ENCODE data around the gene SLC16A6.
"Not testable (repeated sequence)": the region's sequence is repeated elsewhere in the genome, so short reads cannot be mapped to it uniquely, and the experiment has no call there.

SLC16A6 gene

DNA sequence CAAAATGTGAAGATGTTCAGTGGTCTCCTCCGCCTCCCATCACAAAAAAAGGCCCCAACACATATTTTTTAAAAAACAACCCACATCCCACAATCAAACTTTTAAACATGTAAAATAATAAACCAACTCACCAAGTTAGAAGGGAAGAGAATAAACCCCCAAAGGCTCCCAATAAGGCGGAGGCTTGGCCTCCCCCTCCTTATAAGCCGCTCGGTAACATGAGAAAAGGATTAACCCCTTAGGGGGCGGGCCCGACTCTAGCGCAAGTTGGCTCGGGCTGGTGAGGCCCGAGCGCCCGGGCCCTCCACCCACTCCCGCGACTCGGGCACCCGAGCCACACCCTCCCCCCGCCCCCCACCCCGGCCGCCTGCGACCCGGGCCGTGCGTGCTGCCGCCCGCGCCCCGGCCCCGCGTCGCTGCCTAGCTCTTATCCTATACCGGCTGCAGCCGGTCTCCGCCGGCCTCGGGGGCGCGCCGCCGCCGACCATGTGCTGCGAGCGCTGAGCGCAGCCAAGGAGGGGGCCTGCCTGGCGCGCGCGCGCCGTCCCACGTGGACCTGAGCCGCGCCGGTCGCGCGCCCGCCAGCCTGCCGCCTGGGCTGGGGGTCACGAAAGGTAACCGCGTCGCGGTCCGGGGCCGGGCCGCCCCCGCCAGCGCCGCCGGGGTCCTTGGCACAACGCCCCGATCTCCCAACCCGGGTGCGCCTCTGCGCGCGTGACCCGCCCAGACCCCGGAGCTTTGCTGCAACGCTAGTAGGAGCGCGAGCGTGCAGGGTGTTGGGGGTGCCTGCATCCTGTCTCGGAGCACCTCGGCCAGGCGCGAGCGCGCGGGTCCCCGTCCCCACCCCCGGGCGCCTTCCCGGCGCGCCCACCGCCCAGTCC is at the start of gene SLC16A6, which contains the start of gene ARSG:
Gene SLC16A6 (minus strand): TSS at position 173 of the 881 bp plus-strand sequence. CDS start 12,807 bp downstream, outside the sequence.
Gene ARSG (plus strand): TSS at position 541 of the 881 bp plus-strand sequence. CDS start 15,999 bp downstream, outside the sequence.
- DNase-seq (ENCODE audit: low spot score) = peak; percentile 85

GRCh38 chr17:68334393-68334792 is 43.5 kb upstream of the SLC16A6 start:
- no peak for DNase-seq (ENCODE audit: low spot score)

DNA sequence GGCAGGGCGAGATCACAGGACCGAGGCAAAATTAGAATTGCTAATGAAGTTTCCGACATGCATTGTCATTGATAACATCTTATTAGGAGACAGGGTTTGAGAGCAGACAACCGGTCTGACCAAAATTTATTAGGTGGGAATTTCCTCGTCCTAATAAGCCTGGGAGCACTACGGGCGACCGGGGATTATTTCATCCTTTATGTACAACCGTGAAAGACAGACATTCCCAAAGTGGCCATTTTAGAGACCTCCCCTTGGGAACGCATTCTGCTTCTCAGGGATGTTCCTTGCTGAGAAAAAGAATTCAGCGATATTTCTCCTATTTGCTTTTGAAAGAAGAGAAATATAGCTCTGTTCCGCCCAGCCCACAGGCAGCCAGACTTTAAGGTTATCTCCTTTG is 41.0 kb upstream of the SLC16A6 start:
- DNase-seq (ENCODE audit: low spot score) = not testable (repeated sequence)

- DNase-seq (ENCODE audit: low spot score) = no peak
Observed at GRCh38 chr17:68329331-68329730, 38.4 kb upstream of the SLC16A6 start.

DNA sequence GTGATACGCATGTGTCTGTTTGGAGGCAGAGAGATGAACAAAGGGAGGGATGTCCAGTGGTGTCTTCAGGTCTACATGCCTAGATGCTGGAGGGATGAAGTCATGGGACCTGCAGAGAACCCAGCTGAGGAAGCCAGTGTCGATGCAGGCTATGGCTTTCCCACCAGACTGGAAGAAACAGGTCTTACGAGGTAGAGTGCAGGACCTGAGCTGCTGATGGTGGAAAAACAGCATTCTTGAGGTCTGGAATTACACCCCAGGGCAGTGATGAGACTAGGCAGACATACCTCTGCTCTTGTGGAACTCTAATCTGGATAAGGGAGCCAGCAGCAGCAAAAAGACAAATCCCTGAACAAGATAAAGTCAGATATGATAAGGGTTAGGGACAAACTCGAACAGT is 37.7 kb upstream of the SLC16A6 start:
- DNase-seq (ENCODE audit: low spot score) = peak; percentile 33

- no peak for DNase-seq (ENCODE audit: low spot score)
Observed at GRCh38 chr17:68327823-68328557, 37.1 kb upstream of the SLC16A6 start.

DNA sequence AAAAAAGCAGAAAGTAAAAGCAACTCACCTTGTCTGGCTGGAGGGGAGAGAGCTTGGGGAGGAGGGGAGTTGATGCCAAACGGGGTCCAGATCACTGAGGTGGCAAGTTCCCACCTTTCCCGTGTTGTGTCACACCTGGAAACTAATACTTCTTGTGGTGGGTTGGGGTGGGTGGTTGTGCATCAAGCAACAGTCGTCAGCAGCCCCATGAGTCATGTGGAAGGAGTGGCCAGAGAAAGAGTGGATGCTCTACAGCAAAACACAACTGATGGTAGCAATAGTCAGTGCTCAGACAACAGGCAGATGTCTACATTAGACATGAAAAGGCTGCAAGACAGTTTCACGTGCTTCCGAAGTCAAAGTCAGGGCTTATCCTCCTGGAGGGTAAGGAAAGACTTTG is 35.8 kb upstream of the SLC16A6 start:
- no peak for DNase-seq (ENCODE audit: low spot score)

DNA sequence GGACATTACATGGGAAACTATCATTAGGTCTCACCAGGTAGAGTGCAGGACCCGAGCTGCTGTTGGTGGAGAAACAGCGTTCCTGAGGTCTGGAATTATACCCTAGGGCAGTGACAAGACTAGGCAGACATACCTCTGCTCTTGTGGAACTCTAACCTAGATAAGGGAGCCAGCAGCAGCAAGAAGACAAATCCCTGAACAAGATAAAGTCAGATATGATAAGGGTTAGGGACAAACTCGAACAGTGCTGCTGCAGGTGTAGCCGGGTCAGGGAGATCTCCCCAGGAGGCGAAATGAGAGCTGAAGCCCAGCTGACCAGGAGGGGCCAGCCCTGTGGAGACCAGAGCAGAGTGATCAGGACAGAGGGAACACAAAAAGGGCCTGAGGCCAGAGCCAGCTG is 35.0 kb upstream of the SLC16A6 start:
- no peak for DNase-seq (ENCODE audit: low spot score)

DNA sequence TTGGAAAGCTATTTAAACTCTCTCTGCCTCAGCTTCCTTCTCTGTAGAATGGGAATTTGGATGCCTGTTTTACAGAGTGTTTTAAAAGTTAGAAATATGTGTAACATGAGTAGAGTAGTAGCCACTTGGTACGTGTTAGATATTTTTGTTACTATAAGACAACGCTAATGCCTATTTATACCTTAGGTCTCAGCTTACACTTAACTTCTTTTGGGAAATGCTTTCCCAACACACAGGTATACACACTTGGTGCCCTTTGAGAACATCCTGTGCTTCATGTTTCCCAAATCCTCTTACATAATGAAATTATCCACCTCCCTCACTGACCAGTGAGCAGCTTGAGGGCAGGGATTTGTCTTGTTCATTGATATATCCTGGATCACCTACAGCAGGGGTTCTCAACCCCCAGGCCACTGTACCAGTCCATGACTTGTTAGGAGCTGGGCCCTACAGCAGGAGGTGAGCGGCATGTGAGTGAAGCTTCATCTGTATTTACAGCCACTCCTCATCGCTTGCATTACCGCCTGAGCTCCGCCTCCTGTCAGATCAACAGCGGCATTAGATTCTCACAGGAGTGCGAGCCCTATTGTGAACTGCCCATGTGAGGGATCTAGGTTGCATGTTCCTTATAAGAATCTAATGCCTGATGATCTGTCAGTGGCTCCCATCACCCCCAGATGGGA is 33.9 kb upstream of the SLC16A6 start:
- no peak for DNase-seq (ENCODE audit: low spot score)

GRCh38 chr17:68324114-68324513 is 33.2 kb upstream of the SLC16A6 start:
- DNase-seq (ENCODE audit: low spot score) = no peak

DNA sequence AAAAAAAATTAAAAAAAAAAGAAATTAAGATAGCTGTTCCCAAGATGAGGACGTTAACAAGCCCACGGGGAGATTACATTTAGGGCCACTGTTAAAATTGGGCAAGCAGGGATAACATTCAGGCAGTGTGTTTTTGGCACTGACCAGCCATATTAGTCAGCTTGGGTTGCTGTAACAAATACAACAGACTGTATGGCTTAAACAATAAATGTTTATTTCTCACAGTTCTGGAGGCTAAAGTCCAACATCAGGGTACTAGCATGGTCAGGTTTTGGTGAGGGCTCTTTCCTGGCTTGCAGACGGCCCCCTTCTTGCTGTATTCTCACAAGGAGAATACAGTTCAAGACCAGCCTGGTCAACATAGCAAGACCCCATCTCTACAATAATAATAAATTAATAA is 31.7 kb upstream of the SLC16A6 start:
- no peak for DNase-seq (ENCODE audit: low spot score)

DNA sequence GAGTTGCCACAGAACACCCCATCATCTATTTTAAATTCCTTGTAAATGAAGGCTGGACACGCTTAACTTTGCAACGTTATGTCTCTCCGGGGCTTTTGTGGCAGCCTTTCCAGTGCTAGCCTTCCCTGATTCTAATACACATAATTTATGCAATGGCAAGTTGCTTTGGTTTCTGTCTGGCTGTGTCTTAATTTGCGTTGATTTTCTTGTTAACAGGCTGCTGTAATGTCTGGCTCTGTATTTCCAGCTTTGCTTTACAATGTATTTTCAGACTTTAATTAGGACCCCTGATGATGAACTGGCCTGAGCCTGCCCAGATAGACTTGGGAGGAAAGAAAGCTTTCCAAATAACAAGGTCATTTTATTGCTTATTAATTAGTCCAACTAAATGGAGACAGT is 30.6 kb upstream of the SLC16A6 start:
- DNase-seq (ENCODE audit: low spot score) = no peak

DNA sequence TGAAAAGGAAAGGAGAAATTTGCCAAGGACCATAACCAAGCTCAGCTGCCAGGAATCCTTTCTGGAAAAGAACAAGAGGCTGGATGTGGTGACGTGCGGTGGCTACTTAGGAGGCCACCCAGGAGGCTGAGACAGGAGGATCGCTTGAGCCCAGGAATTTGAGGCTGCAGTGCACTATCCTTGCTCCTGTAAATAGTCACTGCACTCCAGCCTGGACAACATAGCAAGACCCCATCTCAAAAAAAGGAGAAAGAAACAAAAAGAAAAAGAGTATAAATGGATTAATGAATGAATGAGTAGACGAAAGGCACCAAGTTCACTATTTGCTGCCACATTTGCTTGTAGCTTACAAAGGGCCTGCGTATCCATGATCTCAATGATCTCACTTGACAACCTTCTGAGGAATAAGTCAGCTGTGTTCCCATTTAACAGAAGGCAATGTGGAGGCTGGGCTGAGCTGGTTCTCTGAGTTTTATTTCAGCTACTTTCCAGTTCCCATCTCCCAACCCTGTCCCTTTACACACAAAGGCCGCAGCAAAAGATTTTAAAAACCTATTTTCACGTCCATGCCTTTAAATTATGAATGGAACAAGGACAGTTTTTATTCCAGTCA is 30.1 kb upstream of the SLC16A6 start:
- no peak for DNase-seq (ENCODE audit: low spot score)

- DNase-seq (ENCODE audit: low spot score) = no peak
Observed at GRCh38 chr17:68320311-68320865, 29.5 kb upstream of the SLC16A6 start.

GRCh38 chr17:68319410-68320162 is 28.7 kb upstream of the SLC16A6 start:
- DNase-seq (ENCODE audit: low spot score) = no peak

DNA sequence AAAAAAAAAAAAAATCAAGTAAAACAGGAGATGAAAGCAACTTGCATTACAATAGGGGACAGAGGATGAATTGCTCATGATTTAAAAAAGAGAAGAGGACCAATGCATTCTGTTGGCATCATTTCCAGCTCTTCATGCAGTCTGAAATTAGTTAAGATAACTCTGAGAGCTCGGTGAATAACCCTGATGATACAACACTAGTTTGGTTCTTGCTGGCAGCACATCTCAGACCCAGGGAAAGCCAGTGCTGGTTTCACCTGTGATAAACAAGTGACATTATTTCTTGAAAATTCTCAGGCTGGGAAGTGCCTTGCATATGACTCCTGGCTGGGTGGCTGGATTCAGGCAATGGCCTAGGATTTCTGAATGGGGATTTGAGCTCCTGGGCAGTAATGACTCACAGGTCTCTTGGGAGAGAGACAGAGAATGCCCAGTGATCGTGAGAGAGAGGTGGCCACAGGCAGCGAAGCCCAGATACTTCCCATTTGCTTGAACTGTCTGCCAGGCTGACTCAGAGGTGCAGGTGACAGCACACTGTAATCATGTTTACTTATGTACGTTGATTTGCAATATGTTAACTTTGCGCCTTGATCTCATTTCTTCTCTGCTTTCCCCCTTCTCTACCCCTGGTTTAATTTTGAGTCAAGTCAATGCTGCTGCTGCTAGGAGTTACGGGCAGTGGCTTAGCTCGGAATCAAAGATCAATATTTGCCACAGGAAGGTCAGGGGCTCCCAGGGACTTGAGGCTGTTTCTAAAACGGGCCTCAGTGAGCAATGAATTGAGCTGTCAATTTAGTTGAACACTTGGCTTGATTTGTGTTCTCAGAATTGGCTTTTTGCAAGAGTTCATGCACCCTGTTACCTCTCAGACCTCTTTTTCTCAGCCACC is 27.4 kb upstream of the SLC16A6 start:
- DNase-seq (ENCODE audit: low spot score) = no peak

GRCh38 chr17:68317458-68317857 is 26.5 kb upstream of the SLC16A6 start:
- no peak for DNase-seq (ENCODE audit: low spot score)

DNA sequence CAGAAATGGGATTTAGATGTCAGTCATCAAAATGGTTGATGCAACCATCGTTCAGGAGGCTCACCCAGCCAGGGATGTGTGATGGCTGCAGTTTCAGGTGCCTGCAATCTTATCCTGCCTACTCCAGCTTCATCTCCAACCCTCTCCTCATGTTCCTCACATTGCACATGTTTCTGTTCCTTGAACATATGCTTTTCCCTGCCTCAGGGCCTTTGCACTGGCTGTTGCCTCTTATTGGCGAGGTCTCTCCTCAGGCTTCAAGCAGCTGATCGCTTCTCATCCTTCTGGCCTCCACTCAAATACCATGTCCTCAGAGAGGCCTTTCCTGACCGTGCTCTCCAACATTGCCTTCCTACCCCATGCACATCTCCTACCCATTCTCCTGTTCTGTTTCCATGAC is 25.0 kb upstream of the SLC16A6 start:
- DNase-seq (ENCODE audit: low spot score) = no peak

DNA sequence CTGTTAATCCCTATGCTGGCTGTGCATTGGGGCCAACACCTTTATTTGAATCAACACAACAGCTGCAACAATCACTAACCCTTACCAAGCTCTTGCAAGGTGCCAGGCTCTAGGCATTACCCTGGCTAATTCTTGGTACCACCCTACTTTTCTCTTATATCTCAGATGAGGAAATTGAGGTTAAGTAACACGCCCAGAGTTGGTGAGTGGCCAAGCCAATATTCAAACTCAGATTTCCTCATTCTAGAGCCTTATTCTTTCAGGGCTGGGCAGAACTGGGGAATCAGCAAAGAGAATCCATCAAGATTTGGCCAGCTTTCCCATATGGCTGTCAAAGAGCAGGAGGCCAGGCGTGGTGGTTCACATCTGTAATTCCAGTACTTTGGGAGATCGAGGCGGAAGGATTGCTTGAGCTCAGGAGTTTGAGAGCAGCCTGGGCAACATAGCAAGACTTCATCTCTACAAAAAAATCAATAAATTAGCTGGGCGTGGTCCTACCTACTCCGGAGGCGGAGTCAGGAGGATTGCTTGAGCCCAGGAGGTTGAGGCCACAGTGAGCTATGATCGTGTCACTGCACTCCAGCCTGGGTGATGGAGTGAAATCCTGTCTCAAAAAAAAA is 24.1 kb upstream of the SLC16A6 start:
- no peak for DNase-seq (ENCODE audit: low spot score)

GRCh38 chr17:68310152-68310551 is 19.2 kb upstream of the SLC16A6 start:
- no peak for DNase-seq (ENCODE audit: low spot score)

Data from HuH-7.5 (cell line).